NT2/D1 (cell line): ENCODE measurements around the gene AGAP1.

Source experiments
- DNase-seq: peaks from one replicate; pipeline ENCODE4 v3.0.0-alpha.2; 2011; ENCODE audit warnings: low read depth, low spot score
- H3K27me3 ChIP-seq: 2 replicates; pipeline ENCODE4 v1.6.0; 2011; ENCODE audit warnings: mild to moderate bottlenecking; ENCODE audit not compliant: insufficient read length, insufficient read depth
- H3K36me3 ChIP-seq: 2 replicates; pipeline ENCODE4 v1.6.1; 2011; ENCODE audit warnings: mild to moderate bottlenecking, low read length, mixed read lengths; ENCODE audit not compliant: insufficient read depth, insufficient read length
- H3K4me1 ChIP-seq: 2 replicates; pipeline ENCODE4 v1.5.1; 2011; ENCODE audit not compliant: insufficient read depth, insufficient read length
- H3K4me3 ChIP-seq: 2 replicates; pipeline ENCODE4 v1.5.1; 2011; ENCODE audit warnings: low read depth; ENCODE audit not compliant: insufficient read length
- H3K9ac ChIP-seq: 2 replicates; pipeline ENCODE4 v1.6.0; 2011; ENCODE audit warnings: low read depth; ENCODE audit not compliant: insufficient read length
- H3K9me3 ChIP-seq: 2 replicates; pipeline ENCODE4 v1.5.1; 2011; ENCODE audit warnings: mild to moderate bottlenecking, low read length; ENCODE audit not compliant: insufficient read depth
- SUZ12 ChIP-seq: IDR thresholded peaks from 2 replicates; pipeline ENCODE4 v1.6.1; 2011; ENCODE audit not compliant: insufficient read length, insufficient read depth; ENCODE audit errors: extremely low read depth
- YY1 ChIP-seq: IDR thresholded peaks from 2 replicates; pipeline ENCODE4 v1.6.1; 2011; ENCODE audit not compliant: insufficient read length, insufficient read depth
- ZNF274 ChIP-seq: IDR thresholded peaks from 2 replicates; pipeline ENCODE4 v1.6.1; 2011; ENCODE audit warnings: mild to moderate bottlenecking, low read depth, low read length

The AGAP1 gene

GRCh38 chr2:235730115-235730514, 236.3 kb downstream of the AGAP1 start:
- no peaks in the 10 kb centered on the region for H3K27me3 ChIP-seq
- no peak for DNase-seq
- TF ChIP-seq YY1 (no peak), SUZ12 (no peak), ZNF274 (no peak)
- no peaks in the 10 kb centered on the region for H3K9me3 ChIP-seq
- no peak overlapping the region for H3K9ac ChIP-seq
- H3K4me3 ChIP-seq = no peak overlapping the region
- H3K36me3 ChIP-seq = peaks cover 7% of the 10 kb centered on the region
- H3K4me1 ChIP-seq = peaks cover 4% of the 10 kb centered on the region

- peaks cover 14% of the 10 kb centered on the region for H3K36me3 ChIP-seq
- no peak overlapping the region for H3K9ac ChIP-seq
- TF ChIP-seq ZNF274 (no peak), SUZ12 (no peak), YY1 (no peak)
- no peak for DNase-seq
- no peaks in the 10 kb centered on the region for H3K9me3 ChIP-seq
- H3K4me1 ChIP-seq = peaks cover 4% of the 10 kb centered on the region
- no peaks in the 10 kb centered on the region for H3K27me3 ChIP-seq
- no peak overlapping the region for H3K4me3 ChIP-seq
Observed at GRCh38 chr2:235733761-235734160, 239.9 kb downstream of the AGAP1 start.

DNA sequence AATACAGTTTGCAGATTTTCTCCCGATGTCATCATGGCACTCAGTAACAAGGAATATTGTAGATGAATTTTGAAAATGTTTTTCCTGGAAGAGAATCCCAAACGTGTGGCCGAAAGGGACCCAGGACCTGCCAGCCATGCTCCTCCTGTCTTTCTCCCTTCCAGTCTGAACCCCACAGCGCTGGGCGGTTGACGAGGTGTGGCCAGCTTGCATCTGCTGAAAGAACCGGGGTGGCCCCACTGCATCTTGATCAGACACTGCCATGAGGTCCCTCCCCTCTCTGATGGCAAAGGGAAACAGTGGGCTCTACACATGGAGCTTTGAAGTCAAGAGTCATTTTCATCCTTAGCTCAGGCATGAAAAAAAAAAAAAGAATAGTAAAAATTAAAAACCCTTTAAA, 240.3 kb downstream of the AGAP1 start:
- Histone ChIP-seq H3K9ac (no peak overlapping the region), H3K4me1 (no peaks in the 10 kb centered on the region), H3K36me3 (peaks cover 13% of the 10 kb centered on the region), H3K9me3 (no peaks in the 10 kb centered on the region), H3K4me3 (no peak overlapping the region), H3K27me3 (no peaks in the 10 kb centered on the region)
- DNase-seq = no peak
- TF ChIP-seq YY1 (no peak), SUZ12 (no peak), ZNF274 (no peak)

DNA sequence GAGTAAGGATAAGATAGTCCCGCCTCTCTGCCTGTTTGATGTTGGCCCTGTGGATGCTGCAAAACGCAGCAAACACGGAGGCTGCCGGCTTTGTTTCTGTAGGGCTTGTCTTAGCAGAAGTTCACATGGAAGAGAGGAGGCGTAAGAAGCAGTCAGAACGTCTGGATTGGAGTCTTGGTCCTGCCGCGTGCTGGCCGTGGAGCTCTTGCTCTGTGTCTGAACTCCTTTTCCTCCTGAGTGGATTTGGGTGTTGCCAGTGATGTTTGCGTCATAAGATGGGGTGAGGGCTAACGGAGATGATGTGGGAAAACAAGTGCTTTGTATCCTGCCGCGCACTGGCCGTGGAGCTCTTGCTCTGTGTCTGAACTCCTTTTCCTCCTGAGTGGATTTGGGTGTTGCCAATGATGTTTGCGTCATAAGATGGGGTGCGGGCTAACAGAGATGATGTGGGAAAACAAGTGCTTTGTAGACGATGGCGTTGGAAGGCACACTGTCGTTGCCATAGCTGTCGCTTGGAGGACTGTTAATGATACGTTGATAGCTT, 240.9 kb downstream of the AGAP1 start:
- no peaks in the 10 kb centered on the region for H3K4me1 ChIP-seq
- no peak overlapping the region for H3K4me3 ChIP-seq
- DNase-seq = no peak
- H3K9me3 ChIP-seq = no peaks in the 10 kb centered on the region
- TF ChIP-seq SUZ12 = no peak
- no peak for TF ChIP-seq ZNF274
- no peak for TF ChIP-seq YY1
- H3K9ac ChIP-seq = no peak overlapping the region
- peaks cover 11% of the 10 kb centered on the region for H3K36me3 ChIP-seq
- H3K27me3 ChIP-seq = no peaks in the 10 kb centered on the region

DNA sequence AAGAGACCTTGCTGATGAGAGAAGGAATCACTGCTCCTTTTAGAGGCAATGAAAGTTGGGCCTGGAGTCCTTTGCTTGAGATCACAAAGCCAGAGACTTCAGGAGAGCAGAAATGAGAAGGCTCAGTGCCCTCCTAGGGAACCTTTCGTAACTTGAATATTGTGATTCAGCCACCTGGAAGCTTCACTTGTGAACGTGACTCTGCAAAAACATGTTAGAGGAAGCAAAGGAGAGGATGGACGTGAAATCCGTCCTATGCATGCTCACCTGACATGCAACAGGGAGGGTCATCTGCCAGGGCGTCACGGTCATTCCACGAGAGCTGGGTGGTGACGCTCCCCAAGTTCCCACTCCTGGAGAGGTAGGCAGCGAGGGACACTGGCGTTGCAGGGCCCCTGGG, 243.6 kb downstream of the AGAP1 start:
- Histone ChIP-seq H3K4me1 (no peaks in the 10 kb centered on the region), H3K27me3 (no peaks in the 10 kb centered on the region), H3K4me3 (no peak overlapping the region), H3K9me3 (no peaks in the 10 kb centered on the region), H3K9ac (no peak overlapping the region), H3K36me3 (peaks cover 11% of the 10 kb centered on the region)
- no peak for DNase-seq
- no peak for TF ChIP-seq ZNF274
- no peak for TF ChIP-seq SUZ12
- TF ChIP-seq YY1 = no peak

GRCh38 chr2:235737840-235738239, 244.0 kb downstream of the AGAP1 start:
- Histone ChIP-seq H3K9ac (no peak overlapping the region), H3K36me3 (peaks cover 8% of the 10 kb centered on the region), H3K9me3 (no peaks in the 10 kb centered on the region), H3K4me3 (no peak overlapping the region), H3K27me3 (no peaks in the 10 kb centered on the region), H3K4me1 (no peaks in the 10 kb centered on the region)
- no peak for DNase-seq
- TF ChIP-seq YY1 (no peak), SUZ12 (no peak), ZNF274 (no peak)

DNA sequence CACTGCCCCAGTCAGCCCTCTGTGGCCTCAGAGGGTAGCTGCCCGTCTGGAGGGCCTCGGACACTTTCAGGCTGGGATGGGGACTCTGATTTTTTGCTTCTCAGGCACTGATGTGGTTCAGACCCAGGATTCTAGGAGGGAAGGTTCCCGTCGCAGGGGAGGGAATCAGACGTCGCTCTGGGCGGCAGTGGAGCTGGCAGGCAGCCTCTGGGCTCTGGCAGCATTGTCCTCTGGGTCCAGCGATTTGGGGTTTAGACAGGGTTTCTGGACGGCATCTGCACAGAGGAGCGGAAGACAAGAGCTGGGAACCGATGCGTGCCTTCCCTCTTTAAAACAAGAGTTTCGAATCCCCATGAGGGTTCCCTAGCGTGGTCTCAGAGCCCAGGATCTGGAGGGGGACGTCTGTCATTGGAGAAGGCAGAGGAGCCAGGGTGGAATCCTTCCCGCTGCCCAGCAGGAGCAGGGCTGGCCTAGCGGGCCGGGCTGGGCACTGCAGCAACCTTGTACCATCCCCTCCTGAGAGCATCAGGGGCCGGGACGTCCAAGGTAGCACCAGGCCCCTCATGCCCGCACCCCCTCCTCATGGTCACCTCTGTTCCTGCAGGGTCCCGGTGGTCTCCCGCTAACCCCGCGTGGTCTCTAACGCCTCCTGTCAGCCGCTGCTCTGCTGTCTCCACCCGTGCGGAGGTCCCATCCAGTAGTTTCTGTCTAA, 246.0 kb downstream of the AGAP1 start:
- Histone ChIP-seq H3K36me3 (peaks cover 21% of the 10 kb centered on the region), H3K9me3 (no peaks in the 10 kb centered on the region), H3K9ac (no peak overlapping the region), H3K4me3 (no peak overlapping the region), H3K27me3 (no peaks in the 10 kb centered on the region), H3K4me1 (no peaks in the 10 kb centered on the region)
- TF ChIP-seq ZNF274 (no peak), SUZ12 (no peak), YY1 (no peak)
- DNase-seq = no peak
